SK-N-SH treated with all-trans-retinoic acid at 6 μM for 48 hours (cell line): ENCODE data around the gene NEK4.
"Not testable (repeated sequence)": the region's sequence is repeated elsewhere in the genome, so short reads cannot be mapped to it uniquely, and the experiment has no call there.

Source experiments
- ATAC-seq: fragments of 200-7000 bp; cut with Tn5 transposase; 3 replicates; pipeline ENCODE4 v1.9.1; 2020; ENCODE audit warnings: mild to moderate bottlenecking, moderate library complexity
- ARNTL ChIP-seq: fragments of 450-650 bp; formaldehyde crosslinking; IDR thresholded peaks from 2 replicates; pipeline ENCODE4 v1.5.0; 2020; ENCODE audit warnings: low read depth, mild to moderate bottlenecking, moderate library complexity, borderline replicate concordance
- CSDC2 ChIP-seq: fragments of 250-450 bp; sonication (Bioruptor Pico); IDR thresholded peaks from 2 replicates; pipeline ENCODE4 v1.5.0; 2020; ENCODE audit warnings: mild to moderate bottlenecking, moderate library complexity
- GLIS3 ChIP-seq: fragments of 250-450 bp; sonication (Bioruptor Pico); IDR thresholded peaks from 2 replicates; pipeline ENCODE4 v1.5.0; 2020; ENCODE audit warnings: mild to moderate bottlenecking, moderate library complexity
- ISL1 ChIP-seq: fragments of 250-450 bp; sonication (Bioruptor Pico); IDR thresholded peaks from 2 replicates; pipeline ENCODE4 v2.1.2; 2022; ENCODE audit warnings: mild to moderate bottlenecking, moderate library complexity
- PPARA ChIP-seq: fragments of 250-450 bp; sonication (Bioruptor Pico); IDR thresholded peaks from 2 replicates; pipeline ENCODE4 v1.5.0; 2020; ENCODE audit warnings: mild to moderate bottlenecking, borderline replicate concordance
- RARB ChIP-seq: fragments of 250-450 bp; sonication (Bioruptor Pico); IDR thresholded peaks from 2 replicates; pipeline ENCODE4 v1.8.0; 2021; ENCODE audit warnings: mild to moderate bottlenecking, moderate library complexity
- SNAI2 ChIP-seq: fragments of 250-450 bp; sonication (Bioruptor Pico); IDR thresholded peaks from 2 replicates; pipeline ENCODE4 v1.5.0; 2020; ENCODE audit warnings: mild to moderate bottlenecking, moderate library complexity
- TCF4 ChIP-seq: fragments of 250-450 bp; sonication (Bioruptor Pico); IDR thresholded peaks from 2 replicates; pipeline ENCODE4 v1.8.0; 2021; ENCODE audit warnings: mild to moderate bottlenecking, moderate library complexity, borderline replicate concordance
- TOX ChIP-seq: fragments of 250-450 bp; sonication (Bioruptor Pico); IDR thresholded peaks from 2 replicates; pipeline ENCODE4 v1.8.0; 2021; ENCODE audit warnings: mild to moderate bottlenecking, moderate library complexity, borderline replicate concordance
- ZC3H10 ChIP-seq: fragments of 250-450 bp; sonication (Bioruptor Pico); IDR thresholded peaks from 2 replicates; pipeline ENCODE4 v1.5.1; 2021; ENCODE audit warnings: mild to moderate bottlenecking, moderate library complexity
- ZNF565 ChIP-seq: fragments of 450-650 bp; formaldehyde crosslinking; conservative IDR thresholded peaks from 2 replicates; pipeline ENCODE4 v1.5.0; 2020; ENCODE audit warnings: low read depth, mild to moderate bottlenecking, moderate library complexity
- ZNF70 ChIP-seq: fragments of 450-650 bp; formaldehyde crosslinking; IDR thresholded peaks from 2 replicates; pipeline ENCODE4 v1.5.0; 2020; ENCODE audit warnings: mild to moderate bottlenecking, moderate library complexity
- ZNF8 ChIP-seq: fragments of 450-650 bp; formaldehyde crosslinking; IDR thresholded peaks from 2 replicates; pipeline ENCODE4 v1.5.0; 2020; ENCODE audit warnings: mild to moderate bottlenecking, moderate library complexity
- TF ChIP-seq, protein P1 (sequence below): fragments of 250-450 bp; sonication (Bioruptor Pico); IDR thresholded peaks from 2 replicates; pipeline ENCODE4 v1.5.1; 2020; ENCODE audit warnings: low read depth, mild to moderate bottlenecking, moderate library complexity
- TF ChIP-seq, protein P2 (sequence below): fragments of 250-450 bp; sonication (Bioruptor Pico); IDR thresholded peaks from 2 replicates; pipeline ENCODE4 v1.8.0; 2021; ENCODE audit warnings: low read depth, mild to moderate bottlenecking, moderate library complexity, borderline replicate concordance
- TF ChIP-seq, protein P3 (sequence below): fragments of 250-450 bp; sonication (Bioruptor Pico); IDR thresholded peaks from 2 replicates; pipeline ENCODE4 v1.8.0; 2020; ENCODE audit warnings: mild to moderate bottlenecking, moderate library complexity, borderline replicate concordance
- TF ChIP-seq, protein P4 (sequence below): fragments of 250-450 bp; sonication (Bioruptor Pico); IDR thresholded peaks from 2 replicates; pipeline ENCODE4 v1.5.1; 2021; ENCODE audit warnings: mild to moderate bottlenecking, moderate library complexity

Gene NEK4

DNA sequence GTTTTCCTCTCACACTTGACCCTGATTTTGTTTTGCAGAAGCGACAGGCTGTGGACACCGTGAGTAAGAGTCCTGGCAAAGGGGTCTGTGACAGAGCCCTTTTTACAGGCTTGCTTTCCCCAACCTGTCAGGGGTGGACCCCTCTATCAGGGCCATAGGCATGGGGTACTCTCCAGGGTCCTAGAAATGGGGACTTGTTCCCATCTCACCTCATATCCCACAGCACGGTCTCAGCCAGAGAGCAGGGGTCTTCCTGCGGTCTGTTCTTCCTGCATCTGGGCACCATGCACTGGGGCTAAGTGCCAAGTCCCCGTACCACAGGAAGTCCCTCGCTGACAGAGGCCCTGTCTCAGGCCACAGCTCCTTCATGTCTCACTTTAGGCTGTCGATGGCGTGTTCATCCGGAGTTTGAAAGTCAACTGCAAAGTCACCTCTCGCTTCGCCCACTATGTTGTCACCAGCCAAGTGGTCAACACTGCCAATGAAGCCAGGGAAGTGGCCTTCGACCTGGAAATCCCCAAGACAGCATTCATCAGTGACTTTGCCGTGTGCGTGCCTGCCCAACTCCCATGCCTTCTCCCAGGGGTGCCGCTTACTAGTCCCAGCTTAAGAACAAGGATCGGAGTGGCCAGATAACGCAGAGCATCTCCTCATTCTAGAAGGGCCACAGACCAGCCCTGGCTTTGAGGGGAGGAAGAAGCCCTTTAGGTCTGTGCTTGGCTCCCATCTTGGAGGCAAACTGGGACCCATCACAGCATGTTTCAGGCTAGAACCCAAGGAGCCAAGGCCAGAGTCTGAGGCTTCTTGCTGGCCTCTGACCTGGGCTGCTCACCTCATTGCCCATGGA is 7.4 kb upstream of the NEK4 start:
- no peak for ATAC-seq
- TF ChIP-seq, protein P1, sequence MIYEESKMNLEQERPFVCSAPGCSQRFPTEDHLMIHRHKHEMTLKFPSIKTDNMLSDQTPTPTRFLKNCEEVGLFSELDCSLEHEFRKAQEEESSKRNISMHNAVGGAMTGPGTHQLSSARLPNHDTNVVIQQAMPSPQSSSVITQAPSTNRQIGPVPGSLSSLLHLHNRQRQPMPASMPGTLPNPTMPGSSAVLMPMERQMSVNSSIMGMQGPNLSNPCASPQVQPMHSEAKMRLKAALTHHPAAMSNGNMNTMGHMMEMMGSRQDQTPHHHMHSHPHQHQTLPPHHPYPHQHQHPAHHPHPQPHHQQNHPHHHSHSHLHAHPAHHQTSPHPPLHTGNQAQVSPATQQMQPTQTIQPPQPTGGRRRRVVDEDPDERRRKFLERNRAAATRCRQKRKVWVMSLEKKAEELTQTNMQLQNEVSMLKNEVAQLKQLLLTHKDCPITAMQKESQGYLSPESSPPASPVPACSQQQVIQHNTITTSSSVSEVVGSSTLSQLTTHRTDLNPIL (CRISPR knock-in tag) = no peak
- no peak for TF ChIP-seq TOX (CRISPR knock-in tag)
- TF ChIP-seq PPARA (CRISPR knock-in tag) = no peak
- no peak for TF ChIP-seq RARB (CRISPR knock-in tag)

DNA sequence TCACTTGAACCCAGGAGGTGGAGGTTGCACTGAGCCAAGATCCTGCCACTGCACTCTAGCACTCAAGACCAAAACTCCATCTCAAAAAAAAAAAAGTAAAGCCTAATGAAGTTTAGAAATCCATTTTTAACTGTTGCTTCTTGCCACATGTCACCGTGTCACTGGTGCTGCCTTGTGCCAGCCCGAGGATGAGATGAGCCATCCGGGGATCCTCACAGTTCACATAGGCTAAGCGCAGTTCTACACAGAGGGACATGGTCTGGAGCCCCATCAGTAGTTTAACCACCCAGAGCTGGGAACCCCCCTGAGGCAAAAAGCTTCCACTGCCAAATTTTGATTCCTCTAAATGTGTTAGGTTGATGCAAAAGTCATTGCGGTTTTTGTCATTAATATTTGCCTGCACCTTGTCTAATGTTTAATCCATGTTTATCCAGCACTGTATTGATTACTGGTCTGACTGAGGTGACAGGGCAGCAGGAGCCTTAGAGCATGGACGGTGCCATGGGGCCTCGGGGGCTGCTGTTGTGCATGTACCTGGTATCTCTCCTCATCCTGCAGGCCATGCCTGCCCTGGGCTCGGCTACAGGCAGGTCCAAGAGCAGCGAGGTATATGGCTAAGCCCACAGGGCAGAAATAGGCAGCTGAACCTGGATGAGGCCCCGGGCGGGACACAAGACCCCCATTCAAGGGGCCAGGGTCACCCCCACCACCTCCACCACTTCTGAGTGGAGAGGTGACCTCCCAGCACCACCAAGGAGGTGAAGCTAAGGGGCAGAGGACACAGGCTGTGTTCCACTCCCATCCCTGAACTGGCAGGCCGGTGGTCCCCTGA is 6.6 kb upstream of the NEK4 start, which contains the start of gene ITIH1:
TSS of gene ITIH1 (plus strand) at position 473 of the 832 bp plus-strand sequence. CDS start at position 490, 17 bp downstream.
- ATAC-seq = no peak
- TF ChIP-seq, protein P2, sequence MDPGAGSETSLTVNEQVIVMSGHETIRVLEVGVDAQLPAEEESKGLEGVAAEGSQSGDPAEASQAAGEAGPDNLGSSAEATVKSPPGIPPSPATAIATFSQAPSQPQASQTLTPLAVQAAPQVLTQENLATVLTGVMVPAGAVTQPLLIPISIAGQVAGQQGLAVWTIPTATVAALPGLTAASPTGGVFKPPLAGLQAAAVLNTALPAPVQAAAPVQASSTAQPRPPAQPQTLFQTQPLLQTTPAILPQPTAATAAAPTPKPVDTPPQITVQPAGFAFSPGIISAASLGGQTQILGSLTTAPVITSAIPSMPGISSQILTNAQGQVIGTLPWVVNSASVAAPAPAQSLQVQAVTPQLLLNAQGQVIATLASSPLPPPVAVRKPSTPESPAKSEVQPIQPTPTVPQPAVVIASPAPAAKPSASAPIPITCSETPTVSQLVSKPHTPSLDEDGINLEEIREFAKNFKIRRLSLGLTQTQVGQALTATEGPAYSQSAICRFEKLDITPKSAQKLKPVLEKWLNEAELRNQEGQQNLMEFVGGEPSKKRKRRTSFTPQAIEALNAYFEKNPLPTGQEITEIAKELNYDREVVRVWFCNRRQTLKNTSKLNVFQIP = no peak
- TF ChIP-seq CSDC2 (no peak), ZNF565 (no peak)

DNA sequence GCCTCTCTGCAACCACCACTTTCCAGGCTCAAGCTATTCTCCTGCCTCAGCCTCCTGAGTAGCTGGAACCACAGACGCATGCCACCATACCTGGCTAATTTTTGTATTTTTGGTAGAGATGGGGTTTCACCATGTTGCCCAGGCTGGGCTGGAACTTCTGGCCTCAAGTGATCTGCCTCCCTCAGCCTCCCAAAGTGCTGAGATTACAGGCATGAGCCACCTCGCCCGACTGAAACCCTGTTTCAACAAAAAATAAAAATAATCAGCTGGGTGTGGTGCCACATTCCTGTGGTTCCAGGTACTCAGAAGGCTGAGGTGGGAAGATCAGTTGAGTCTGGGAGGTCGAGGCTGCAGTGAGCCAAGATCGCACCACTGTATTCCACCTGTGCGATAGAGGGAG is 5.7 kb upstream of the NEK4 start:
- ATAC-seq = not testable (repeated sequence)

DNA sequence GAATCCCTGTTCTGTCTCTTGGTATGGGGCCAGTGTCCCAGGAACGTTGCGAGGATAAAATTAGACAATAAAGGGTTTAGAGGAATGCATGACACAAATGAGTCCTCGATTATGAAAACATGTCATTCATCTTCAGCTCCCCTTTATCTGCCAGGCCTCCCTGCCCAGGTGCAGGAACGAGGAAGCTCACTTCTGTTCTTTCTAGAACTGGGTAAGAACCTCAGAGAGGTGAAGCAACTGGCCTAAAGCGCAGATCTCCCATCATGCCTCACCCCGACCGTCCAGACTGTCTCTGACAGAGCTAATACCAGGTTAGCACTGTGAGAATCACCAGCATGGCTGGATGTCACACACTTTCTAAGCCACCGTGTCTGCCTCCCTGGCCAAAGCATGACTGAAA is 5.1 kb upstream of the NEK4 start:
- TF ChIP-seq GLIS3 (no peak), ZC3H10 (CRISPR knock-in tag) (no peak), TCF4 (CRISPR knock-in tag) (no peak), PPARA (CRISPR knock-in tag) (no peak), ARNTL (CRISPR knock-in tag) (no peak), SNAI2 (CRISPR knock-in tag) (no peak), ZNF565 (no peak), ZNF70 (no peak), ZNF8 (CRISPR knock-in tag) (no peak), CSDC2 (no peak), RARB (CRISPR knock-in tag) (no peak), ISL1 (no peak), TOX (CRISPR knock-in tag) (no peak)
- TF ChIP-seq, protein P3, sequence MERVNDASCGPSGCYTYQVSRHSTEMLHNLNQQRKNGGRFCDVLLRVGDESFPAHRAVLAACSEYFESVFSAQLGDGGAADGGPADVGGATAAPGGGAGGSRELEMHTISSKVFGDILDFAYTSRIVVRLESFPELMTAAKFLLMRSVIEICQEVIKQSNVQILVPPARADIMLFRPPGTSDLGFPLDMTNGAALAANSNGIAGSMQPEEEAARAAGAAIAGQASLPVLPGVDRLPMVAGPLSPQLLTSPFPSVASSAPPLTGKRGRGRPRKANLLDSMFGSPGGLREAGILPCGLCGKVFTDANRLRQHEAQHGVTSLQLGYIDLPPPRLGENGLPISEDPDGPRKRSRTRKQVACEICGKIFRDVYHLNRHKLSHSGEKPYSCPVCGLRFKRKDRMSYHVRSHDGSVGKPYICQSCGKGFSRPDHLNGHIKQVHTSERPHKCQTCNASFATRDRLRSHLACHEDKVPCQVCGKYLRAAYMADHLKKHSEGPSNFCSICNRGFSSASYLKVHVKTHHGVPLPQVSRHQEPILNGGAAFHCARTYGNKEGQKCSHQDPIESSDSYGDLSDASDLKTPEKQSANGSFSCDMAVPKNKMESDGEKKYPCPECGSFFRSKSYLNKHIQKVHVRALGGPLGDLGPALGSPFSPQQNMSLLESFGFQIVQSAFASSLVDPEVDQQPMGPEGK (CRISPR knock-in tag) = no peak
- TF ChIP-seq, protein P4, sequence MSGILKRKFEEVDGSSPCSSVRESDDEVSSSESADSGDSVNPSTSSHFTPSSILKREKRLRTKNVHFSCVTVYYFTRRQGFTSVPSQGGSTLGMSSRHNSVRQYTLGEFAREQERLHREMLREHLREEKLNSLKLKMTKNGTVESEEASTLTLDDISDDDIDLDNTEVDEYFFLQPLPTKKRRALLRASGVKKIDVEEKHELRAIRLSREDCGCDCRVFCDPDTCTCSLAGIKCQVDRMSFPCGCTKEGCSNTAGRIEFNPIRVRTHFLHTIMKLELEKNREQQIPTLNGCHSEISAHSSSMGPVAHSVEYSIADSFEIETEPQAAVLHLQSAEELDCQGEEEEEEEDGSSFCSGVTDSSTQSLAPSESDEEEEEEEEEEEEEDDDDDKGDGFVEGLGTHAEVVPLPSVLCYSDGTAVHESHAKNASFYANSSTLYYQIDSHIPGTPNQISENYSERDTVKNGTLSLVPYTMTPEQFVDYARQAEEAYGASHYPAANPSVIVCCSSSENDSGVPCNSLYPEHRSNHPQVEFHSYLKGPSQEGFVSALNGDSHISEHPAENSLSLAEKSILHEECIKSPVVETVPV (CRISPR knock-in tag) = no peak
- no peak for ATAC-seq
